GM10248 (cell line): ENCODE data around the gene MFN1.
"Not testable (repeated sequence)": the region's sequence is repeated elsewhere in the genome, so short reads cannot be mapped to it uniquely, and the experiment has no call there.

ENCODE experiments used
- CTCF ChIA-PET: fragments of 300-600 bp; sonication (Branson Sonifier 250); formaldehyde crosslinking; extraction: SDS; loops from one replicate; lab custom pipeline; 2021; ENCODE audit warnings: antibody characterized with exemption; lab: Yijun Ruan, JAX
- POLR2A ChIA-PET: fragments of 350-650 bp; sonication (Branson Sonifier 250); formaldehyde crosslinking; extraction: SDS; loops from one replicate; lab custom pipeline; 2020; ENCODE audit warnings: antibody characterized with exemption; lab: Yijun Ruan, JAX
- DNase-seq: peaks from one replicate; pipeline ENCODE4 v3.0.0; 2012; ENCODE audit errors: extremely low spot score
- TF ChIP-seq, protein P1 (sequence below): IDR thresholded peaks from 2 replicates; pipeline ENCODE4 v1.5.1; 2012; ENCODE audit warnings: mild to moderate bottlenecking, low read depth; ENCODE audit errors: extremely low read depth, missing control alignments, control extremely low read depth

MFN1 gene

DNA sequence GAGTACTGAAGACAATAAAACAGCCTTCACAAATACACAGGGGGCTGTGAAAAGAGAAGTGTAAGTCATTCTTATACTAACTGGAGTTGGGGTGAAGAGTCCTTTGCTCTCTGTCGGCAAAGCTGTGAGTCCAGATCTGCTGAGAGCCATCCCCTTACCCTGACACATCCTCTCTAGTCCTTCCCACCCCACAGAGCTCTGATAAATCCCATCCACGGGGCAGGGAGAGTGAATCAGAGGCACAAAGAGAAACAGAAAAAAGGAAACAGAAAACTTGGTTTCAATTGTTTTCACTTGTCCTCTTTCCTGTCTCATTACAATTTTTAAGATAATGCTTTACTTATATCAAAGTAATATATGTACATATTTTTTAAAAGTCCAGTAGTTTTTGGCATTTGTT lies 42.9 kb upstream of the MFN1 start:
- no peak for DNase-seq
- ChIA-PET POLR2A (no interaction called here), CTCF (interaction anchor here (1.4 kb wide), 1 partner anchor 289 kb away, joined by 3 read pairs; no protein-coding TSS in a partner anchor)
- TF ChIP-seq, protein P1, sequence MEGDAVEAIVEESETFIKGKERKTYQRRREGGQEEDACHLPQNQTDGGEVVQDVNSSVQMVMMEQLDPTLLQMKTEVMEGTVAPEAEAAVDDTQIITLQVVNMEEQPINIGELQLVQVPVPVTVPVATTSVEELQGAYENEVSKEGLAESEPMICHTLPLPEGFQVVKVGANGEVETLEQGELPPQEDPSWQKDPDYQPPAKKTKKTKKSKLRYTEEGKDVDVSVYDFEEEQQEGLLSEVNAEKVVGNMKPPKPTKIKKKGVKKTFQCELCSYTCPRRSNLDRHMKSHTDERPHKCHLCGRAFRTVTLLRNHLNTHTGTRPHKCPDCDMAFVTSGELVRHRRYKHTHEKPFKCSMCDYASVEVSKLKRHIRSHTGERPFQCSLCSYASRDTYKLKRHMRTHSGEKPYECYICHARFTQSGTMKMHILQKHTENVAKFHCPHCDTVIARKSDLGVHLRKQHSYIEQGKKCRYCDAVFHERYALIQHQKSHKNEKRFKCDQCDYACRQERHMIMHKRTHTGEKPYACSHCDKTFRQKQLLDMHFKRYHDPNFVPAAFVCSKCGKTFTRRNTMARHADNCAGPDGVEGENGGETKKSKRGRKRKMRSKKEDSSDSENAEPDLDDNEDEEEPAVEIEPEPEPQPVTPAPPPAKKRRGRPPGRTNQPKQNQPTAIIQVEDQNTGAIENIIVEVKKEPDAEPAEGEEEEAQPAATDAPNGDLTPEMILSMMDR, result no peak

DNA sequence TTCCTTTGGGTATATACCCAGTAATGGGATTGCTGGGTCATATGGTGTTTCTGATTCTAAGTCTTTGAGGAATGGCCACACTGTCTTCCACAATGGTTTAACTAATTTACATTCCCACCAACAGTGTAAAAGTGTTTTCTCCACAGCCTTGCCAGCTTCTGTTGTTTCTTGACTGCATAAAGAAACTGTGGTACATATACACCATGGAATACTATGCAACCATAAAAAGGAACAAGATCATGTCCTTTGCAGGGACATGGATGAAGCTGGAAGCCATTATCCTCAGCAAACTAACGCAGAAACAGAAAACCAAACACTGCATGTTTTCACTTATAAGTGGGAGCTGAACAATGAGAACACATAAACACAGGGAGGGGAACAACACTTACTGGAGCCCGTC lies 40.1 kb upstream of the MFN1 start:
- CTCF ChIA-PET, result interaction anchor here (1.3 to 3.2 kb wide), 2 partner anchors 8 to 9 kb away, joined by 4 to 18 read pairs; no protein-coding TSS in a partner anchor
- POLR2A ChIA-PET, result not testable (repeated sequence)

DNA sequence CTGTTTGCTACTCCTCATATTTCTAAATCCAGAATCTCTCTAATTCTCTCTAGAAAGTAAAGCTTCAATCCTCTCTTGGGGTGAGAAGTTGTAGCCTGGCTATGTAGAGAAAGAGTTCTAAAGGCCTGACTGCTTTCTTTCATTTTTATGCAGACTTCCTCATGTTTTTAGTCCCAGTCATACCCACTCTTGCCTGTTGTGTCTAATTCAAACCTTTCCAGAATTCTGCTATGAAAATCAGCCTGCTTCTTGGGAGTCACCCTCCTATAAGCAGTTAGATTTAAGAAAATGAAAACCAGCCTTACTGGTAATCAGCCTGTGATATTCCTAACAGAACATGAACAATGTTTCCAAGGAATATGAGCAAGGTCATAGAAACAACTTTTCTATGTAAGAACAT lies 39.5 kb upstream of the MFN1 start:
- CTCF ChIA-PET, result interaction anchor here (1.3 to 3.2 kb wide), 2 partner anchors 8 to 10 kb away, joined by 4 to 18 read pairs; no protein-coding TSS in a partner anchor
- POLR2A ChIA-PET, result no interaction called here

More for the DNA sequence above, 40.1 kb upstream of the MFN1 start:
- DNase-seq, result not testable (repeated sequence)

DNA sequence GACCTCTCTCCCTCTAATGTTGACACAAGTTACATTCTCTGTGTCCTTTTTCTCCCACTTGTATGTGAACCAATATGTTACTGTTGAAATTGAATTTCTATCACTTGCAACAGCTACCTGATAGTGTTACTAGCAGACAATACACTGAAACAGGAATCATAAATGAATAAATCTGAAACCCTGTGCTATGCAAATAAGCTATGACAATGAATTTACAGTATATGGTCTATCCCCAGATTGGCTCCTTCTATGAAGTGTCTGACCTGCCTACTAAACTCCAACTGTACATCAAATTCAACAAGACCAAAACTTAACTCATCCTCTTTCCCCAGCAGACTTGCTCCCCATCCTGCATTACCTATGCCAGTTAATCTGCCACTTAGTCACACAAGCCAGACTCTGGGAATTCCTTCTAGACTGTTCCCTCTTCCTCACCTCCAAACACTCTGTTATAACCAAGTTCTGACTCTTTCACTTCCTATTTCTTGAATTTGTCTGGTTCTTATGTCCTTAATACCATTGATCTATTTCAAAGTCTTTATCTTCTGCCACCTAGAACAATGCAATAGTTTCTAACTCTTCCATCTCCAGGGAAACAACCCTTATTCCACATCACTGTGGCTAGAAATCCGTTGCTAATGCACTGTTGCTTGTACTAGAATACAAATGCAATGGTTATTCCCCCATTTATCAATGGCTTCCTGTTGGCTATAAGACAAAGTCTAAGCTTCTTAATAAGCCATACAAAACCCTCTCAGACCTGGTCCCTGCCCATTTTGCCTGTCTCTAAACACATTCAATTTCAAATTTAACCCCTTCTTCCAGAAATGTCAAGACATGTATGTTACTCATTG lies 38.1 kb upstream of the MFN1 start:
- CTCF ChIA-PET, result interaction anchor here (1.1 to 1.6 kb wide), 5 partner anchors 10 to 294 kb away, joined by 3 to 7 read pairs (median 4); no protein-coding TSS in a partner anchor

More for the DNA sequence above, 39.5 kb upstream of the MFN1 start:
- TF ChIP-seq, protein P1, result no peak
- no peak for DNase-seq

DNA sequence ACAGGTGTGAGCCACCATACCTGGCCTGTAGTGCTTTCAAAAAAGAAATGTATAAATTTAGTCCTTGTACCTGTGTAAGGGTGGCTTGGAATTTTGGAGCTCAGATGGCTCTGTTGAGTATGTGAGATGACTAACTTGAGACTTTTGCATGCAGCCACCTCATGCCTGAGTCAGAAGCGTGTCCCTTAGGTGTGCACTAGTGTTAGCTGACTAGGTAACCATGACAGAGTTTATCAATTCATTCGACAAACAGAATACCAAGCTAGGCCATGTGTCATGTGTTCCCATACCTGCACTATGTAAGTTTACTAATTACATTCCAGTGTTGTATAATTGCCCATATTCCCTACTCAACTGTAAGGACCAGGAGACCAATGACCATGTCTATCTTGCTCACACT lies 28.6 kb upstream of the MFN1 start:
- ChIA-PET CTCF (interaction anchor here (1.2 to 3.8 kb wide), 4 partner anchors 10 to 303 kb away, joined by 3 to 24 read pairs (median 4); no protein-coding TSS in a partner anchor), POLR2A (no interaction called here)
- TF ChIP-seq, protein P1, result no peak
- DNase-seq, result no peak

More for the DNA sequence above, 38.1 kb upstream of the MFN1 start:
- TF ChIP-seq, protein P1, result no peak
- POLR2A ChIA-PET, result no interaction called here
- peak; percentile 28 for DNase-seq

DNA sequence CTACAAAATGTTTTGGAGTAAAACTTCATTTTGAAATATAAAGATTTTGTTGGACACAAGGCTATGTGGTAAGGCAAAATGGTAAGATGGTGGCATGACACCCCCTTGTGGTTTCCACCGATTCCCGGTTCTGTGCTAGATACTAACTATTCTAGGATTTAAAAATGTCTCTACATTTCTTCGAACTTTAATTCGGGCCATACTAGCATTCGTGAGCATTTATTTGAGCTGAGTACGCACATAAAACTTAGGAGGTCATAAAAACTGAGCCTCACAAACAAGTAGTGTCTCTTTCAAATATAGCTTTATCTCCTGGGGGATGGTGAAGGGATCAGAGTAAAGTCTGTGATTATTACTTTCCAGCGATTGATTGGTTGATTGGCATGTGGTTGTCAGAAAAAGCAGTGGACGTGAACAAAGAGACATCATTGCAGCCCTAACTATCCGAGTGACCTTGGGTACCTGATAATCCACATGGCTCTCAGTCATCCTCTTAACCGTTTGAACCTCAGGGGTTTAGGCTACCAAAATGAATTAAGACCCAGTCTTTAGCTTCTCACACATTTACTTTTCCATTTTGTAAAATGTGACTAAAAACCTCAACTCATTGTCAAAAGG lies 25.7 kb upstream of the MFN1 start:
- CTCF ChIA-PET, result interaction anchor here (0.9 to 3.8 kb wide), 29 partner anchors 9 to 354 kb away, joined by 3 to 26 read pairs (median 5); partner anchors contain the start of genes MFN1 and ZMAT3

More for the DNA sequence above, 25.7 kb upstream of the MFN1 start:
- DNase-seq, result no peak
- POLR2A ChIA-PET, result no interaction called here
- TF ChIP-seq, protein P1, result peak; percentile 26
